Measurements from ENCODE around the gene CNTNAP2.

The CNTNAP2 gene

GRCh38 chr7:148212731-148213130, 2096.1 kb downstream of the CNTNAP2 start:
- no peaks in the 10 kb centered on the region for H3K27me3 ChIP-seq

GRCh38 chr7:148214101-148214500, 2097.5 kb downstream of the CNTNAP2 start:
- no peak overlapping the region for H3K9ac ChIP-seq
- no peak for TF ChIP-seq Cebpa-rat (IDR thresholded peaks at IDR 0.05)
- H3K27ac ChIP-seq, result no peak overlapping the region
- H3K9me3 ChIP-seq (replicated peaks in 1 of 11), result peaks cover 8 to 23% (median 17%) of the 10 kb centered on the region in 11 experiments; a peak in 21 of 22 replicates
- H3K4me2 ChIP-seq, result no peak overlapping the region
- H3K4me3 ChIP-seq, result no peak overlapping the region
- no peaks in the 10 kb centered on the region for H4K20me1 ChIP-seq
- H3K27me3 ChIP-seq, result no peaks in the 10 kb centered on the region
- peaks cover 0 to 21% (median 14%) of the 10 kb centered on the region in 10 experiments; a peak in 15 of 20 replicates for H3K4me1 ChIP-seq
- no peaks in the 10 kb centered on the region for H3K36me3 ChIP-seq

More at GRCh38 chr7:148212731-148213130, 2096.1 kb downstream of the CNTNAP2 start:
- no peak overlapping the region for H3K27ac ChIP-seq
- TF ChIP-seq Cebpa-rat (IDR thresholded peaks at IDR 0.05), result no peak
- H3K4me2 ChIP-seq, result peak overlapping the region in 2 of 11 experiments; percentile 12 to 26; a peak in 2 of 22 replicates
- H4K20me1 ChIP-seq, result no peaks in the 10 kb centered on the region
- no peak overlapping the region for H3K9ac ChIP-seq
- H3K36me3 ChIP-seq, result no peaks in the 10 kb centered on the region
- H3K4me1 ChIP-seq, result peaks cover 0 to 21% (median 14%) of the 10 kb centered on the region in 10 experiments; a peak in 15 of 20 replicates
- peaks cover 8 to 20% (median 14%) of the 10 kb centered on the region in 11 experiments; a peak in 21 of 22 replicates for H3K9me3 ChIP-seq (replicated peaks in 1 of 11)
- H3K4me3 ChIP-seq, result no peak overlapping the region

- H3K4me1 ChIP-seq, result no peaks in the 10 kb centered on the region
Observed at GRCh38 chr7:148218603-148219002, 2102.0 kb downstream of the CNTNAP2 start.

GRCh38 chr7:148222721-148223120, 2106.1 kb downstream of the CNTNAP2 start:
- H3K4me2 ChIP-seq, result no peak overlapping the region
- H3K4me1 ChIP-seq, result no peaks in the 10 kb centered on the region
- H3K9ac ChIP-seq, result no peak overlapping the region
- H4K20me1 ChIP-seq, result no peaks in the 10 kb centered on the region
- H3K9me3 ChIP-seq (replicated peaks in 1 of 11), result peaks cover 9 to 28% (median 17%) of the 10 kb centered on the region in 11 experiments; a peak in 21 of 22 replicates
- no peak for TF ChIP-seq Cebpa-rat (IDR thresholded peaks at IDR 0.05)
- H3K27ac ChIP-seq, result no peak overlapping the region
- H3K27me3 ChIP-seq, result no peaks in the 10 kb centered on the region
- H3K4me3 ChIP-seq, result no peak overlapping the region
- H3K36me3 ChIP-seq, result no peaks in the 10 kb centered on the region

More at GRCh38 chr7:148218603-148219002, 2102.0 kb downstream of the CNTNAP2 start:
- TF ChIP-seq Cebpa-rat (IDR thresholded peaks at IDR 0.05), result no peak
- Histone ChIP-seq H3K27ac (no peak overlapping the region), H3K9me3 (replicated peaks in 1 of 11) (peaks cover 8 to 23% (median 15%) of the 10 kb centered on the region in 11 experiments; a peak in 21 of 22 replicates), H4K20me1 (no peaks in the 10 kb centered on the region), H3K36me3 (no peaks in the 10 kb centered on the region), H3K4me2 (no peak overlapping the region), H3K27me3 (no peaks in the 10 kb centered on the region), H3K4me3 (no peak overlapping the region), H3K9ac (no peak overlapping the region)

GRCh38 chr7:148223160-148223559, 2106.6 kb downstream of the CNTNAP2 start:
- no peaks in the 10 kb centered on the region for H4K20me1 ChIP-seq
- no peak for TF ChIP-seq Cebpa-rat (IDR thresholded peaks at IDR 0.05)
- H3K27ac ChIP-seq, result no peak overlapping the region
- H3K36me3 ChIP-seq, result no peaks in the 10 kb centered on the region
- no peaks in the 10 kb centered on the region for H3K4me1 ChIP-seq
- no peak overlapping the region for H3K9ac ChIP-seq
- peaks cover 7 to 28% (median 16%) of the 10 kb centered on the region in 11 experiments; a peak in 21 of 22 replicates for H3K9me3 ChIP-seq (replicated peaks in 1 of 11)
- no peak overlapping the region for H3K4me3 ChIP-seq
- no peaks in the 10 kb centered on the region for H3K27me3 ChIP-seq
- H3K4me2 ChIP-seq, result no peak overlapping the region

GRCh38 chr7:148223738-148224137, 2107.1 kb downstream of the CNTNAP2 start:
- Histone ChIP-seq H3K4me3 (no peak overlapping the region), H3K36me3 (no peaks in the 10 kb centered on the region), H3K4me1 (no peaks in the 10 kb centered on the region), H3K4me2 (no peak overlapping the region), H4K20me1 (no peaks in the 10 kb centered on the region), H3K27ac (no peak overlapping the region), H3K9me3 (replicated peaks in 1 of 11) (peaks cover 7 to 24% (median 16%) of the 10 kb centered on the region in 11 experiments; a peak in 21 of 22 replicates), H3K9ac (no peak overlapping the region), H3K27me3 (no peaks in the 10 kb centered on the region)
- no peak for TF ChIP-seq Cebpa-rat (IDR thresholded peaks at IDR 0.05)

- Histone ChIP-seq H3K4me2 (no peak overlapping the region), H3K9me3 (replicated peaks in 1 of 11) (peaks cover 0 to 12% (median 3%) of the 10 kb centered on the region in 11 experiments; a peak in 9 of 22 replicates), H3K4me3 (no peak overlapping the region), H3K4me1 (peaks cover 0 to 5% (median 0%) of the 10 kb centered on the region in 10 experiments; a peak in 1 of 20 replicates), H4K20me1 (no peaks in the 10 kb centered on the region), H3K36me3 (no peaks in the 10 kb centered on the region), H3K9ac (no peak overlapping the region), H3K27me3 (no peaks in the 10 kb centered on the region), H3K27ac (no peak overlapping the region)
- TF ChIP-seq Cebpa-rat (IDR thresholded peaks at IDR 0.05), result no peak
Observed at GRCh38 chr7:148230296-148230695, 2113.7 kb downstream of the CNTNAP2 start.

- TF ChIP-seq Cebpa-rat (IDR thresholded peaks at IDR 0.05), result peak in 5 of 11 experiments; percentile 28 to 53 (median 42); a peak in 3 of 22 replicates
- Histone ChIP-seq H3K27ac (no peak overlapping the region), H3K4me2 (no peak overlapping the region), H4K20me1 (no peaks in the 10 kb centered on the region), H3K4me1 (peaks cover 0 to 5% (median 0%) of the 10 kb centered on the region in 10 experiments; a peak in 1 of 20 replicates), H3K9me3 (replicated peaks in 1 of 11) (peaks cover 0 to 7% (median 0%) of the 10 kb centered on the region in 11 experiments; a peak in 1 of 22 replicates), H3K4me3 (no peak overlapping the region), H3K9ac (no peak overlapping the region), H3K27me3 (no peaks in the 10 kb centered on the region), H3K36me3 (no peaks in the 10 kb centered on the region)
Observed at GRCh38 chr7:148230883-148231282, 2114.3 kb downstream of the CNTNAP2 start.

GRCh38 chr7:148232784-148233183, 2116.2 kb downstream of the CNTNAP2 start:
- Histone ChIP-seq H3K36me3 (no peaks in the 10 kb centered on the region), H3K27ac (no peak overlapping the region), H3K4me2 (no peak overlapping the region), H3K4me1 (peaks cover 0 to 5% (median 0%) of the 10 kb centered on the region in 10 experiments; a peak in 1 of 20 replicates), H3K27me3 (no peaks in the 10 kb centered on the region), H4K20me1 (no peaks in the 10 kb centered on the region), H3K9ac (no peak overlapping the region), H3K9me3 (replicated peaks in 1 of 11) (no peaks in the 10 kb centered on the region), H3K4me3 (no peak overlapping the region)
- no peak for TF ChIP-seq Cebpa-rat (IDR thresholded peaks at IDR 0.05)

- TF ChIP-seq Cebpa-rat (IDR thresholded peaks at IDR 0.05), result no peak
- Histone ChIP-seq H3K9ac (no peak overlapping the region), H3K4me2 (no peak overlapping the region), H3K4me3 (no peak overlapping the region), H3K9me3 (replicated peaks in 1 of 11) (no peaks in the 10 kb centered on the region), H3K27ac (no peak overlapping the region), H3K4me1 (peaks cover 0 to 5% (median 0%) of the 10 kb centered on the region in 10 experiments; a peak in 1 of 20 replicates), H3K27me3 (no peaks in the 10 kb centered on the region), H4K20me1 (no peaks in the 10 kb centered on the region), H3K36me3 (no peaks in the 10 kb centered on the region)
Observed at GRCh38 chr7:148234715-148235114, 2118.1 kb downstream of the CNTNAP2 start.

All from BLaER1 treated with 17β-estradiol and CSF1 and Interleukin-3, amounts not matched to agents 10 nM and 100 nM (cell line).